HT-29 (cell line): ENCODE data around the gene NF2. TPM values are rescaled to one million over a fixed set of nuclear protein-coding genes. Genes with fewer than 3 reads are reported as not detected.

Experiments used
- DNase-seq: peaks from one replicate; pipeline ENCODE4 v3.0.0-alpha.2; 2015; ENCODE audit warnings: low spot score
- total RNA-seq: library from RNA; depleted of rRNA; stranded (reverse); fragments of >200 nt; shearing (Covaris generic); gene quantifications from 2 replicates; pipeline ENCODE4 v1.2.3, GENCODE V29; 2014

The NF2 gene
- total RNA-seq, 1 experiment from 2014 or later, result 51.5 TPM

- no peak for DNase-seq
Measured at GRCh38 chr22:29630987-29631386, 27.6 kb downstream of the NF2 start.

DNA sequence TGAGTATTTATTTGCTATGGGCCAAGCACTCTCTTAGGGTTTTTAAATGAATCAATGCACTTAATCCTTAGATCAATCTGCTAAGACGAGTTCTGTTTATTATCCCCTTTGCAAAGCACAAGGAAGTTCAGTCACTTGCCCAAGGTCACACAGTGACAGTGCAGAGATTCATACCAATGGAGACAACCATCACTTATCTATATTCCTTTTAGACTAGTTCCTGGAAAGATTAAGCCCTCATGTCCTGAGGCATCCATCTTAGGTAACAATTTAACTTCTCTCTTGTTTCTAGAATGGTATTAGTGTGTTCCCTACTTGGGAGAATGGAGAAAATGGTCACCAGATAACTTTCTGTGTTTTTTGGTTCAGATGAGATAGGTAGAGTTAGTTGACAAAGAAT is 28.3 kb downstream of the NF2 start:
- DNase-seq, result no peak

DNA sequence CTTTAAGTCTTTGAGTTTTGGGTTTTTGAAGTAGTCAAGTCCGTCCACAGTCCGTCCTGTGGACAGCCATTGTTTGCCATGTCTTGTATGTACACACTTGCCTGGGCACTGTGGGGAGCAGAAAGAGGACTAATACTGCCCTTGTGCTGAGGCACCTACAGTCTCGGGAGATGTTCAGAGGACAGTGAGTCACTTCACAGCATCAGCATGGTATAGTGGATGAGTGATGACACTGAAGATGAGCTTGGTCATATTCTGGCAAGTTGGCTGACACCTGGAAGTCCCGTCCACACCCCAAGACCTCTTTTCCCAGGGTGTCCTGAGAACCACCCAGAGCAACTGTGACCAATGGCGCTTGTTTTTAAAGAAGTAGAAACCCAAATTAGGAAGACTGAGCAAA is 29.2 kb downstream of the NF2 start:
- DNase-seq, result no peak

DNA sequence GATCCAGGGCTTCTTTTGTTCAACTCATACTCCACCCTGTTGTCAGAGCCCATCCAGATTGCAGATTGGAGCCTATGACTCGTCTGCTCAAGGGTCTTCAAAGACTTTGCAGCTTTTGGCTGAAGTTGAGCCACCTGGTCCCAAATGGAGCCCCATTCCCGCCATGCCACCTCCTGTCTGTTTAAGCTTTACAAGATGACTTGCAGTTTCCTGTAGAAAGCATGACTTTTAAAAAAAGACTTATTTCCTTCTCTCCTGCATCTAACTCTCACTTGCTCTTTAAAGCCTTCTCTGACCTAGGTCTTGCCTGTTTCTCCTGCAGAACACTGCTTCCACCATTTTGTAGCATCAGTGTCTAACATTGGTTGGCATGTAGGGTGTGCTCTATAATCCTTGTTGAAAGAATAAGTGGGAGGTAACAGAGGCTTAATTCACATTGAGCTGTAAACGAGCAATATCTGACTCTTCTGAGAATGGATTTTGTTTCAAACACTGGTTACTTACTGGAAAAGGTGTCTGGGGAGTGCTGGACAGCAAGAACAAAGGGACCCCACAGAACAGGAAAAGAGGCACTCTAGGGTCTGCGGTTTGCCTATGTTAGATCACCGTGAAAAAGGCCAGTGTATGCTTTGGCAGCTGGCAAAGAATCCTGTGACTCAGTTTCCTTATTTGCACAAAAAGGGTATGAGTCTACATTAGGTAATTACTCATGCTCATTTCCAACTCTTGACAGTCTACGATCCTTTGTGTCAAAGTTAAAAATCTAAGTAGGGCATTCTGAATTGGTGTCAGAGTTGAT is 30.3 kb downstream of the NF2 start:
- no peak for DNase-seq

GRCh38 chr22:29634847-29635246 is 31.4 kb downstream of the NF2 start:
- DNase-seq, result no peak

- DNase-seq, result peak; percentile 71
Measured at GRCh38 chr22:29635734-29636357, 32.4 kb downstream of the NF2 start.

GRCh38 chr22:29636751-29637150 is 33.3 kb downstream of the NF2 start:
- no peak for DNase-seq

DNA sequence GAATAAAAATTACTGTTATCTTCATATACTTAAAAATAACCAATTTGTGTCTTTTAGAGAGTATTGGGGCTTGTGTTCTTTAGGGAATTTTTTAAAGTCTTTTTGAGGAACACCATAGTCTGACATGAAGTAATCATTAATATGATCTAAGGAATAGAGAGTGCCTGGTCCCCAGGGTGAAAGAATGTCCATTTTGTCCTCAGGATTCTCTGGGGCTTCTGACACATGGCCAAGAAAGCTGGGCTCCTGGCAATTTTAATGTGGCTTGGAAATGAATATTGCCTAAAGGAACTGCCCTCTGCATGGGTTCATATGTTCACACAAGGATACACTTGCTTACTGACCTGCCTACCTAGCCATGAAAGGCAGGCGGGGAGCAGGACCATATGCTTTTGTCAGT is 33.7 kb downstream of the NF2 start:
- DNase-seq, result no peak

GRCh38 chr22:29638678-29639077 is 35.2 kb downstream of the NF2 start:
- no peak for DNase-seq

DNA sequence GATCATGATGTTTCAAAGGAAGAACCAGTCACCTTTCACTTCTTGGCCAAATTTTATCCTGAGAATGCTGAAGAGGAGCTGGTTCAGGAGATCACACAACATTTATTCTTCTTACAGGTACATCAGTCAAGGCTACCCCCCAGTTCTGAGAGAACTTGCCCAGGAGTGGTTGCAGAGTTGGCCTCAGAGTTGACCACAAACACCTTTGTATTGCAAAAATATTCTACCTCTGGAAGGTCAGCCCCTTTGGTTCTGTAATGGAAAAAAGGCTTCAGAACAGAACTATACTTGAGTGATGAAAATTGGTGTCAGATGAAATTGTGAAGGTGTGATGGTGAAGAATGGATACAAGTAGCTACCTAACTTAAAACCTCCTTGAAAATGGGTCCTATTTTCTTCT is 35.7 kb downstream of the NF2 start:
- no peak for DNase-seq

- no peak for DNase-seq
Measured at GRCh38 chr22:29641042-29641699, 37.7 kb downstream of the NF2 start.

DNA sequence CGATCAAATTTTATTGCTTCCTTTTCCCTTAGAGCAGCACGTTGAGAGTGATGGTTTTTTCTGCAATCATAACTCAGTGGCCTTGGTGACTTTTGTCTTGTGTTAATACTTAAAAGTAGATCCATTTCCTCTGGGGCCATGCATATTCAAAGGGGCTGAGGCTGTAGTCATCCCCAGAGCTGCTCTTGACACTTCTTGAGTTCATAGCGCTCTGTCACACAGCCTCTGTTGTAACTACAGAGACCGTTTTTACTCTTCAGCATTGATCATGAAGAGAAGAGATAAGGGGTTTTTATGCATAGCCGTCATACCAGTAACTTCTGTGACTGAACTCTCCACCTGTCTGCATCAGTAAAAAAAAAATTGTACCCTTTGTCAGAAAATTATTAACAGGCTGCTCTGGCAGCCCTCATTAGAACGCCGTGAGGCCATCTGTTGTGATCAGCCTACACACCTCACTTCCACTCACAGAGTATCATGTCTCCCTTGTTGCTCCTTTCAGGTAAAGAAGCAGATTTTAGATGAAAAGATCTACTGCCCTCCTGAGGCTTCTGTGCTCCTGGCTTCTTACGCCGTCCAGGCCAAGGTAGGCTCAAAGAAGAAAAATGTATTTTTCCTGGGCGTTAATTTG is 38.4 kb downstream of the NF2 start:
- no peak for DNase-seq

DNA sequence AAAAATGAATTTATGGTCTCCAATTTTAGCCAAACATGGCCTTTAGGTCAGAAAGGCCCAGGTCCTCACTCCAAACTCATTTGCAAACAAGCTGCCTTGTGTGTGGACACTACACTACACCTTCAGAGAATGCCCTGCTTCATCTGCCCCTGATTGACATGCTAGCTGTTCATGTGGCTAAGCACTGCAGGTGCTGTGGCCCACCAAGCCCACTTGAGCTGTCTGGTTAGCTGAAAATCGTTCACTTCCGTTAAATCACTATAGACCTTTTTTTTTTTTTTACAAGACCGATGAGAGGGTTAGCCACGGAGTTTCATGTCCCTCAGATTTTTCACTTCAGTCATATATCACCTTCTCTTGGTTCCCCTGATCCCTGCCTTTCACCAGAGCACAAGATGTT is 39.3 kb downstream of the NF2 start:
- DNase-seq, result no peak

- no peak for DNase-seq
Measured at GRCh38 chr22:29647954-29648737, 44.7 kb downstream of the NF2 start.

DNA sequence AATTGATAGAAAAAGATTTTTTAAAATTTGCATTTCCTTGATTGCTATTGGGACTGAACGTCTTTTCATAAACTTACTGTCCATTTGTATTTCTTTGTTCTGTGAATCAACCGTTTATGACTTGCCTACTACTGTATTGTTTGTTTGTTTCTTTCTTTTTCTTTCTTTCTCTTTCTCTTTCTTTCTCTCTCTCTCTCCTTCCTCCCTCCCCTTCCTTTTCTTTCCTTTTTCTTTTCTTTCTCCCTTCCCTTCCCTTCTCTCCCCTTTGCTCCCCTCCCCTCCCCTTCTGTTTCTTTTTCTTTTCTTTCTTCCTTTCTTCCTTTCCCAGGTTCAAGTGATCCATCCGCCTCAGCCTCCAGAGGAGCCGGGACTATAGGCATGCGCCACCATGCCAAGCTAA is 46.9 kb downstream of the NF2 start:
- no peak for DNase-seq

DNA sequence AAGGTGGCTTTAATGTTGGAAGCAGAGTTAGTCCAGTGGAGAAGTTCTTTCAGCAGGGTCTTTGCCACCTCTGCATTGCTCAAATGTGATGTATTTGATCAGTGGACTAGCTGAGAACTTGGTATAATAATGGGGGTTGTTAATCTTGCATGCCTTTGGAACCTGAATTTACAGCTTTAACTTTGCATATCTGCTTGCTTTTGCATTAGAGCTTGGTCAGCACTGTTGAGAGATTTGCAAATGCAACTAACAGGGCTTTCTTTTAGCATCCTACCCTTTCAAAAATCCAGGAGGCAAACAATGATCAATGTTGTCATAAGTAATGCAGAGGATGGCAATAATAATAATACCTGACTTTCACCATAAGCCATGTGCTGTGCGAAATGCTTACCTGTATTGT is 48.2 kb downstream of the NF2 start:
- DNase-seq, result no peak

DNA sequence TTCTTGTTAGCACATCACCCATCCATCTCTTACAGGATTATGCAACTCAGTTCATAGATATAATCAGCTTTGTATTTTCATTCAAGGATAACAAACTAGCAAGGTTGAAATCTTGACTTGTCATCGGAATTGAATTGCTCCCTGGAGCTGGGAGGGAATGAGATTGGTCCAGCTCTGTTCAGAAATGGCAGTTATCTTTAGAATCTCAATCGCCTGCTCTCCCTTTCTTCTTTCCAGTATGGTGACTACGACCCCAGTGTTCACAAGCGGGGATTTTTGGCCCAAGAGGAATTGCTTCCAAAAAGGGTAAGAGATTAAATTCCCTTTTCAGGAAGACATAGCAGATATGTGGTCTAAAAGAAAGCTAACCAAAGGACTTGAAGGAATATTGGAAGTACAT is 51.0 kb downstream of the NF2 start:
- no peak for DNase-seq

DNA sequence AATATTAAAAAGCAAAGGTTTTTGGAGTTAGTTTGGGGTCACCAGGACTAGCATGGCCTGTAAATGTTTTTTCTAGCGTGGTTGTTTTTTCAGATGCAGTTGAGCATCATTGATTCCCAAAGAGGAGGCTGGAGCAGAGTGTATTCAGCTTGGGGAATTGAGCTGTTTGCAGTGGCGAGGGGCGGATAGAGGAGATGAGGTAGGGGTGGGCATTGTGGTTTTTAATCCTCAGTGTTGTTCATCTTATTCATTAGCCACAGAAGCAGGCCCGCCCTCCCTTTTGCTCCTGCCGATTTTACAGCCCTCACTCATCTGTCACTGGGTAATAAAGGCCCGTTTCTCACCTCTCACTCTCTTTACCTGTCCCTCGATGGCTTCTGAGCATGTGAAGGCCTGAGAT is 51.4 kb downstream of the NF2 start:
- no peak for DNase-seq

DNA sequence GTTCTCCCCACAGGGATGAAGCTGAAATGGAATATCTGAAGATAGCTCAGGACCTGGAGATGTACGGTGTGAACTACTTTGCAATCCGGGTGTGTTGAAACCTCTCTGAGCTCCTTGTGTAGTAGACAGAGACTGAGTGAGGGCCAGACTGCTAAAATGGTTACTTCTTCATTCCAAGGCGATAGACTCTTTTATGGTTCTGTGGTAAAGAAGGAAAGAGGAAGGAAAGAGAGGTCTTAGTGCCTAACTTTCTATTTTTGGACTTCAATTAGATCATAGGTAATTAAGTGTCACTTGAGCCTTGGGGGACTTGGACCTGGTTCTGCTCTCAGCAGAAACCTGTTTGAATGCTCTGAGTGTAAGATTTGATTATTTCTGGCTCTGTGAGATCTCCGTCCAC is 54.7 kb downstream of the NF2 start:
- no peak for DNase-seq

GRCh38 chr22:29660021-29660420 is 56.6 kb downstream of the NF2 start:
- DNase-seq, result no peak

- DNase-seq, result no peak
Measured at GRCh38 chr22:29661336-29661735, 57.9 kb downstream of the NF2 start.
